NCI-H1105 (cell line): ENCODE results near the gene CD59.
"Not testable (repeated sequence)": the region's sequence is repeated elsewhere in the genome, so short reads cannot be mapped to it uniquely, and the experiment has no call there.

Experiments
- DNase-seq: peaks from one replicate; lab custom pipeline; 2025; lab: John Stamatoyannopoulos, UW

CD59 gene

DNA sequence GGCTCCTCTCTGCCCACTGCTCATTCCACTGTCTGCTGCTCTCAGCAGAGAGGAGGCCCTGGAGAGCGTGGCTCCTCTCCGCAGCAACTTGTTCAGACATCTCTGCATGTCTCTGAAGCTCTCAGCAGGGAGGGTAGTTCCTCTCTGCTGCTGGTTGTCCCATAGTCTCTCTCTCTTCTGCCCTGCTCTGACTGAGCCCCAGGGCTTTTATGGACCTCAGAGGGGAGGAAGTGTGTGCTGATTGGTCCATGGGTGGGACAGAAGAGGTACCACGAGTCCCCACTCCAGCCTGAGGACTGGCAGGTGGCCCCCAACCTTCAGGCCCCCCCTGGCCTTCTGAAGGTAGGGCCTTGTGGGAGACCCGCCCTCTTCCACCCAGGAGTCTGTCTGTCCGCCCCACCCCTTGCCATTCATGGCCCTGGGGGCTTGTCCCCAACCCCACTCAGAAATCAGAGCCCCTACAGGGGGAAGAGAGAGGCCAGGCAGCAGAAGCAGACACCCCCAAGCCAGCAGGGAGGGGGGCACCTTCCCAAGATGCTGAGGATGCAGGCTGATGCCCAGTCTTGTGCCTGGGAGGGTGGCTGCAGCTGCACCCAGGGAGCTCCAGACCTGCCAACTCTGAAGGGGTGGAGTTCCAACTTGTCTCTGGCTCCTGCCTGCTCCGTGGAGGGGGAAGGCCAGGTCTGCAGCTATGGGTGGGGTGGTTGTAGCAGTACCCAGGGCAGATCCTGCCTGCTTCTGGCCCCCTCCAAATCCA lies 70.7 kb downstream of the CD59 start:
- DNase-seq, result no peak

DNA sequence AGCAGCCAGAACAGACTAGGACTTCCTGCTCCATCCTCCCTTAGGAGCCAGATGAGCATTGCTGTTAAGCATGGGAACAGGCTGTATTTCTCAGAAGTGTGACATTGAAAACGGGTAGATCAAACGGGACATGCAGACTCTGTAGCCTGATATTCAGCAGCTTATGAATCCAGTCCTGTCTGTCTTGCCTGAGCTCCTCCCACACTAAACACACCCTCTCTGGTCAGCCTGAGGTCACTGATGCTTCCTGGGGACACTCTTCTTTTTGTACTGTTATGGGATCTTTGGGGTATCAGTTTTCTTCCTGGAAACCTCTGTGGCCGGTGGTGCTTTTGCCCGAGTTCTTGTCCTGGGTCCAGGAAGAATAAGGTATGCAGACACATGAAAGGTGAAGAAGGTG lies 71.4 kb downstream of the CD59 start:
- no peak for DNase-seq

DNA sequence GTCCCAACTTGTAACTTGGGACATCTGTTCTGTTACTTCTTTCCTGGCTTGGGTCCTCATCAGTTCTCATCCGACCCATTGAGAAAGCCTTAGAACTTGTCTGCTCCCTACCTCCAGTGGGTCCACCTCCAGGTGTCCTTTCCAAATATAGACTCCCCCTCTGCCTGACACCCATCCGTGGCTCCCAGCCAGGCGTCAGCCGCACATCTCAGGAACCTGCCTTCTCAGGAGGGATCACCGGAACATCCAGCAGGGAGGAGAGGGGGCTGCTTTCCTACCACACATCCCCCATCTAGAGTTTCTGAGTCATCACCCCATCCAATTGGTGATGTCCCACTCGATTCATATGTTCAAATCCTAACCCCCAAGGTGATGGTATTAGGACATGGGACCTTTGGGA lies 72.1 kb downstream of the CD59 start:
- no peak for DNase-seq

DNA sequence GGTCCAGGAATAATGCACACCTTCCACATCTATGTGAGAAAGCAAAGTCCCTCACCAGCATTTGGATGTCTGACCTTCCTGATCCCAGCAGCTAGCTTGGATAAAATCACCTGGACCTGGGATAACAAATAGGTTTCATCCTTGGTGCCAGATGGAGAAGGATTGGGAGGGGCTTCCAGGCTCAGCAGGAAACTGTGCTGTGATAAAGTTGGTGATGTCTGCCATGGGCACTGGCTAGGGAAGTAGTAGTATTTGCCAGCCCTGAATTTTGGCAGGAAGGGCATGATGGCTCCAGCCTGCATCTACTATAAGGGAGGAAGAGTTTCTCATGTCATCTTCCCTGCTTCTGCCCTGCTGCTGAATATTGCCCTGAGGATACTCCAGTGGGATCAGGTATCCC lies 73.1 kb downstream of the CD59 start:
- no peak for DNase-seq

DNA sequence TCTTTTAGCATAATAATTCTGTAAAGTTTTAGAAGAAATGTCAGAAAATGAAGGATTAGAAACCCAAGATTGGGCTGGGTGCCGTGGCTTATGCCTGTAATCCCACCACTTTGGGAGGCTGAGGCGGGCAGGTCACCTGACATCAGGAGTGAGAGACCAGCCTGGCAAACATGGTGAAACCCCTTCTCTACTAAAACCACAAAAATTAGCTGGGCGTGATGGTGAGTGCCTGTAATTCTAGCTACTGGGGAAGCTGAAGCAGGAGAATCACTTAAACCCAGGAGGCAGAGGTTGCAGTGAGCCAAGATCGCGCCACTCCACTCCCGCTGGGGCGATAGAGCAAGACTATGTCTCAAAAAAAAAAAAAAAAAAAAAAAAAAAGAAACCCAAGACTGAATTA lies 74.7 kb downstream of the CD59 start:
- not testable (repeated sequence) for DNase-seq

DNA sequence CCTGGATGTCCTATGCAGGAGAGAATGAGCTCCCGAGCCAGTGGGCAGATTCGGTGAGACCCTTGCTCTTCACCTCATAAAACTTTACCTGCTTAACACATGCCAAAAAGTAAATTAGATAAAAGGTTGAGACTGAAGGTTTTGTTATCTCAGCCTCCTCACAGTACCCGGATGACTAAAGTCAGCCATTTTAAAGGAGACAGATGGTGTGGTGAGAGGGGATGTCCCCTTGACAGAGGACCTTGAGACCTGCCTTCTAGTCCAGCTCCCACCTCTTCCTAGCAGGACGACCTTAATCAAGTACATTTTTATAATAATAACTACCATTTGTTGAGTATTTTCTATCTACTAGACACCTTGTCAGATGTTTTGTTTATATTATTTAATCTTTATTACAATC lies 75.3 kb downstream of the CD59 start:
- no peak for DNase-seq

DNA sequence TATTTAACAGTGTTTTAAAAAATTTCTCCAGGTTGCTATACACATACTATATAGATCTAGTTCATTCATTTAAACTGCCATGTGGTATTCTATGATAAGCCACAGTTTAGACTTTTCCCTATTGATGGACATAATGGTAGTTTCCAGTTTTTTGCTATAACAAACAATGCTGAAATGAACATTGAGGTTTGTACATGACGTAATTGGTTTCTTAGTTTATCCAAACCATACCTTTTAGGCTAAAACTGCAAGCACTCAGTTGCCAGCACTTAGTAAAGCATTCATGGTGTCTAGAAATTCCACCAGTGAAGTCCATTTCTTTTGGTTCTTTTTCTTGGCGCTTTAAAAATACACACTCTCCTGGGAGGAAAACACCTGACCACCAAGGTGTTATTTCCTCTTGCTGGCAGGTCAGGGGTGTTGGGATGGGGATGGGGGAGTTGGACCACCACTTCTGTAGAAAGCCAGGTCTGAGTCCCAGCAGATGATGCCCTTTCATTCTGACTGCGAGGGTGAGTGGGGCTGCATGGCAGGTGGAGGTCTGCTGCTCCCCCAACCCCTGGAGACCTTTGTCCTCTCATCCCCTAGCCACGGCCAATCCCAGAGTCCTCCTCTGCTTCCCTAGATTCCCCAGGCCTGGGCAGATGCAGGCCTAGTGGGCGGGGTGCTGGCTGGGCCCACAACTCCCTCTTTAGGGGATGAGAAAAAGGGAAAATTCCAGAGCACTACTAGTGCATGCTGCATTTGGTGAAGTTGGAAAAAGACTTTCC lies 76.7 kb downstream of the CD59 start:
- DNase-seq, result no peak

DNA sequence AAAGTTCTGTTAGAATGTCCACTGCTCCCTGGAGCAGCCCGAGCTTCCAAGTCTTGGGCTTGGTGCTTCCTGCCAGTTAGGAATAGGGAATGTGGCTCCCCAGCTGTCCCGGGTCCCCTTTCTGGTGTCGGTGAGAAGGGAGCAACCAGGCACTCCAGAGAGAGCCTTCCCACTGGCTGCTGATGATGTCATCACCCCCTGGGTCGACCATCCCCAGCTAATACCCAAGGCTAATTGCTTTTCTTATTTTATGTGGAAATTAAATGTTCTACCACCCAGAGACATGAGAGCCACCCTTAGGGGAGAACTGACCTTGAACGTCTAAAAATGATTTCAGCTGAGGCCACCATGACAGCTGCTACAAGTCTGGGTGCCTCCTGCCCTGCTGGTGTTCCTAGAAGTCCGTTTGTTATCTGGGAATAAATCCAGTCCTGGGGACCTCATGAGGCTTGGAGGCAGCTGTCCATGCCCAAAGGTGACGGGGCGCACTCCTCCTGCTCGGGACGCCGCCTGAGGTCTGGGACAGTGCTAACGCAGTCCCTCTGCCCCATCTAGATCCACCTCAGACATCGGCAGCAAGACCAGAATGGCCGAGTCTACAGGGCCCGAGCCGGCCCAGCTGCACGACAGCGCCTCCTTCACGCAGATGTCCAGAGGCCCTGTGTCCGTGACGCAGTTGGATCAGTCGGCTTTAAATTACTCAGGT lies 77.9 kb downstream of the CD59 start:
- DNase-seq, result no peak

DNA sequence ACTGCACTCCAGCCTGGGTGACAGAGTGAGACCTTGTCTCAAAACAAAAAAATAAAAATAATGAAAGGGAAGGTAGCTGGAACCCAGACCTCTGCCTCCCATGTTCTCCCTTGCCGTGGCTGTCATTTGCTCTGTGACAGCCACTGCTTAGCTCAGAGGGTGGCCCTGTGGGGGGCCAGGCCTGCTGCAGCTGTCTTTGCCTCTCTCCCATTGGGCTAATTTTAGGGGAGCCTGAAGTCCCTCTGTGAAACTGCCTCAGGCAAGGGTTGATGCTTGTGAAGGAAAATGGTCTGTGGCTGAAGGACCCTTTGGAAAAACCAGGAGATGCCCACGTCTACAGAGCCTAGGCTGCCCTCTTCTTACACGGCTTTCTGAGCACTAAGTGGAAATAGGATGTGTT lies 78.5 kb downstream of the CD59 start:
- no peak for DNase-seq

DNA sequence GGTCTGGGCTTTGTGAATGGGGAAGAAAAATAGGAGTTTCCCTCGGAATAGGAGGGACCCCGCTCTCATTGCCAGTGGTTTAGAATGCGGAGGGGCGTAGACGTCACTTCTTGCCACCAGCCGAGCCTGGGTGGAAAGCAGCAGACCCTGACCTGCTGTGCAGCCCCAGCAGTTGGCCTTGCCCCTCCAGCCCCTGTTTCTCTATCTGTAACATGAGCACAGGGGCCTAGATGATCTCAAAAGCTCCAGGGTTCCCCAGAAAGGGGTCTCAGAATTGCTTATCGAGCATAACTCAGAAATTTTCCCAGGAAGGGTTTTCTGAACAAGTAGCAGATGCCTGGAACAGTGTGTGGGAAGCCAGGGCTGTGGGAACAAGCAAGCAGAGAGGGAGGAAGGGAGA lies 79.5 kb downstream of the CD59 start:
- DNase-seq, result no peak

DNA sequence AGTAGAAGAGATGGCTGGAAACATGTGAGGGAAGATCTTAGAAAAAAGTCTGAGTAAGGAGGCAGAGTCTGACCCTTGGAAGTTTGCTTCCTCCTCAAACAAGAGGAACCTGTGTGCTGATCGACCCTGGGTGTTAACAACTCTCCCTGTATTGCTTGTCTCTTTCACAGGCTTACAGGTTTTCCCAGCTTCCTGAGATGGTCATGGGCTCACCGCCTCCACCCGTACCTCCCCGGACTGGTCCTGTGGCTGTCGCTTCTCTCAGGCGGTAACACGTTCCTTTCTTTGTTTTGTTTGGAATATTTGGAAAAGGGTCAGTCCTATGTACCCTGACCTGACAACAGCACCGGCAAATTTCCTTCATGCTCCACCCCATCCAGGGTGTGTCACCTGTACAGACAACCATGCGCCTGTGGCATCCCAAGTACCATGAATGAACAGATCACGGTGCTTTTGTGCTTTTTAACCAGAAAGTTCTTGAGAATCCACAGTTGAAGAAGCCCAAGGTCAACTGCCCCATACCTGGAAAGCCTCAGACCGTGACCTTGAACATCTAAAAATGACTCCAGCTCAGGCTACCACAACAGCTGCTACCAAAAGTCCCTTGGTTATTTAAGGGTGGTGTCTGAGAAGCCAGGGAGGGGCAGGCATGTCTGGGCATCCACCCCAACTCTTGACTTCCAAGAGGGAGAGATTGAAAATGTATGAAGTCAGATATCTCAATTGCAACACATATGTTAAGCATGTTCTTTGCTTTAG lies 80.2 kb downstream of the CD59 start:
- DNase-seq, result no peak

DNA sequence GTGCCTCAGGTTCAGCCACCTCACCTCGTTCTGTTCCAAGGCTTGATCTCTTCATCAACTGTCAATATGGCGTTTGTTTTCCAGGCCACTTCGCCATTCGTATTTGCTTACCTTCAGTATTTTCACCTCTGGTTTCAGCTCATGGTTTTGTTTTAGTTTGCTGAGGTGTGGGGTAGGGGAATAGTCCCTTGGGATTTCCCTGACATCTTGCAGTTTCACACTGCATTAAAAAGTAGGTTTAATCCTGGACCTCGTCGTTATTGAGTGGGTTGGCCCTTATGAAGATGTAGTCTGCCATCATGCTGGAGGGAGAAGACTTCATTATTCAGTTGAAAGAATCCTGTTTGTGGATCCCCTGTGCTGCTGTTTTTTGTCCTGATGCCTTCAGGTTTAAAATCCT lies 81.6 kb downstream of the CD59 start:
- no peak for DNase-seq
